HG03039 (cell line): ENCODE results near the gene NEB.
"Not testable (repeated sequence)": the region's sequence is repeated elsewhere in the genome, so short reads cannot be mapped to it uniquely, and the experiment has no call there.

Experiments used
- ATAC-seq: cut with Tn5 transposase; IDR thresholded peaks from one replicate; pipeline ENCODE4 v1.9.1; 2021; ENCODE audit warnings: mild to moderate bottlenecking, moderate library complexity; ENCODE audit not compliant: unreplicated experiment

NEB gene

DNA sequence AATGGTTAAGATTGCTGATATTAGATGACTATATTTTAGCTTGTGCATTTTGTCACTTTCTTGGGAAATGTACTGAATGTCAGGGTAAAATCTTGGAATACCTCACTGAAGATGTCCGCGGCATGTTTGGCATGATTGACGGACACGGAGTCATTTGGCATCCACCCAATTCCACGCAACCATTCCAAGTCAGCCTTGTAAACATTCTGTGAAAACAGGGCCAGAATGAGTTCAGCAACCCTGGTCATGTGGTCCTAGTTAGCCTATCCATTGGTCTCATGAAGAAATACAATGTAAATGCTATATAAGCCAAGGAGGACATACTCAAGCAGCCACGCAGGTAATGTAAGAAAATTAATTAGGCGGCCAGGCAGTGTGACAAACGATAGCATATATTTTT lies 165.1 kb downstream of the NEB start:
- ATAC-seq = no peak

GRCh38 chr2:151568501-151568900 lies 165.8 kb downstream of the NEB start:
- no peak for ATAC-seq

DNA sequence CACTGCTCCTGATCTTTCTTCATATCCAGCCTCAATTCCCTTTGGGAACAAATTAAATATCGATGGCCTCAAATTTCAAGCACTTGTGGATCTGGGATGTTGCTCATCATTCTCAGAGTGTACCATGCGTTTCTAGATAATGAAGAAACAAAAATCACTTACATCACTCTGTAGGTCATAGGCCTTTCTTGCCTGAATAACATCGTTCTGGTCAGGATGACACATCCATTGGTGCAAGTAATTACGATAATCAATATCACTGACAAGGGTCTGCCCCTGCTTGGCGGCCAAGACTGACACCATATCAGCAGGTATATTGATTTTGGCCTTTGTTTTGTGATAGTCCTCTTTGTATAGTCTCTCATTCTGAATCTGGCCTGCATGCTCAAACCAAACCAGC lies 167.3 kb downstream of the NEB start:
- ATAC-seq = no peak

- no peak for ATAC-seq
Observed at GRCh38 chr2:151562398-151562797, 171.9 kb downstream of the NEB start.

DNA sequence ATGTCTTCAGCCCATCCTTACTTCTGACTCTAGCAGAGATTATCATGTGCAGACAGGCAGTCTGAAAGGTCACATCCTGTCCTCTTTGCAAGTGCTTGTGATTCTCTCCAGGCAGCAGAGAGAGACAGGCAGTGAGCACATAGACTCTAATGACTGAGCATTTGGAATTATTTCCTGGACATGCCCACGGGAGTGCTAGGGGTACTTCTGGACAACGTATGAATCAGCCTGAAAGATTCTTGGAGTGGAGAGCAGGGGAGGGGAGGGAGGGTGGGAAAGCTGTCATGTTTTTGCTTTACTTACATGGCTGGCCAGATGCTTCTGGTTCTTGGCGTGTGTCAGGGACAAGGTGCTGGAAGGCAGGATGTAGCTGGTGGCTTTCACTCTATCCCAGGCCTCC lies 174.0 kb downstream of the NEB start:
- ATAC-seq = no peak

GRCh38 chr2:151559431-151559830 lies 174.8 kb downstream of the NEB start:
- not testable (repeated sequence) for ATAC-seq

DNA sequence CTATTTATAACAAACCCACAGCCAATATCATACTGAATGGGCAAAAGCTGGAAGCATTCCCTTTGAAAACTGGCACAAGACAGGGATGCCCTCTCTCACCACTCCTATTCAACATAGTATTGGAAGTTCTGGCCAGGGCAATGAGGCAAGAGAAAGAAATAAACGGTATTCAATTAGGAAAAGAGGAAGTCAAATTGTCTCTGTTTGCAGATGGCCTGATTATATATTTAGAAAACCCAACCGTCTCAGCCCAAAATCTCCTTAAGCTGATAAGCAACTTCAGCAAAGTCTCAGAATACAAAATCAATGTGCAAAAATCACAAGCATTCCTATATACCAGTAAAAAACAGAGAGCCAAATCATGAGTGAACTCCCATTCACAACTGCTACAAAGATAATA lies 176.4 kb downstream of the NEB start:
- ATAC-seq = not testable (repeated sequence)

DNA sequence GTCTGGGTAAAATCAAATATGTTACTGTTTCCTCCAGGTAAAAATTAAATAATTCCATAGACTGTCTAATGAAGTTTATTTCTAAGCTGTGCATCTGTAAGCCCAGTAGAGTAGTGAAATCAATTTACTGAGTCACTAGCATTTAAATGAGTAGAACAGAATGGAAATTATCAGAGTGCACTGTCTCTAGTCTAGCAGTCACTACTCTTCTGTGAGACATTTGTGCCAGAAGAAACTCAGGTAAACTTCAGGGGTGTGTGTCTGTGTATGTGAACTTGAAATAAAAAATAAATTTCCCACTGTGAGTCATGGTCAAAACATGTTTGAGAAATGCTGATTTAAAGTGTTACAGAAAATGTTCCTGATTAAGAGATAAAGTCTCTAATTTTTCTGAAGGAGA lies 178.2 kb downstream of the NEB start:
- no peak for ATAC-seq

DNA sequence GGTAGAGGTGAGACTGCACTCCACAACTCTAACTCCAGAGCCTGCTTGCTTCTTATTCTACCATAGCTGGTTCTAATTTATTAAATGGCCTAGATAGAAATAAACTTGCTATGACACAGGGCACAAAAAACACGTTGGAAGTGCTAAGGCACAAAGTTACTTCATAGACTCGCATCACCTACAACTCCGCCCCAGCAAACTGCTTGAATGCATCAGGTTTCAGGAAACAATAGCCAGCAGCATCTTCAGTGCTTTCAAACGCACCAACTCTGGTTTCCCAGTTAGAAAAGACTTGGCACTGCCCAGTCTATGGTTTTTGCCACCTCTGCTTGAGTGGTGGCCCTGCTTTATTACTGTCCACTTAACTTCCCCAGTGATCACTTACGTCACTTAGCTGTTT lies 182.0 kb downstream of the NEB start:
- no peak for ATAC-seq

DNA sequence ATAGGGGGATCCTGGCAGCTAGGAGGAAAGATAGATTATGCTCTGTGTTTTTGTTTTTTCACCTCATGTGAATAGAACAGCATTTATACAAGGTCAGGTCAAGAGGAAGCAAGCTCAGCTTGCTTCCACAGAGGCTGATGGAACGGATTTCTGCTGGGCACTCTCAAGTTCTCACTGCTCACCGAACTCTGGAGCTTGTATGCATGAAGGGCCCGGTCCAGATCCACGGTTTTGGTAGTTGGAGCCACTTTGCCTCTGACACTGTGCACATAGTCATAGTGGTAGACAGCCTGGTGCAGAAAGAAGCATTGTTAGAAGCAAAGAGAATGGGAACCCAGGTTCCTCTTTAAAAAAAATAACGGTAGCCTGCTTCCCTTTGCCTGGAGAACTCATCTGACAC lies 182.7 kb downstream of the NEB start:
- ATAC-seq = no peak

DNA sequence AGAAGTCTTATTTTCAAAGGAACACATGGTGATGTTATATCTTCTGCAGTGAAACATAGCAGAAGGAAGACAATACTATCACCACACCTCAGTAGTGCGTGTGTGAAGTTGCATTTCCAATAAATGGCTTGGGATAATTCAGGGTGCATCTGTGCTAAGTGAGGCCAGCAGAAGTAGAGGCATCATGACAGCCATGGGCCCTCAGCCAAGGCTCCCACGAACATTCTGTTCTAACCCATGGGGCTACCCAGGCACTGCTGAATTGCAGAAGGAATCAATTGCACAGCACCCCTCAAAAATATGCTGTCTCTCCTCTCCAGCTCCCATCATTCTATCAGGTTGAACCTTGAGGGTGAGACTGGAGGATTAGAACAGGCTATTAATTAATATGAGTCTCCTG lies 185.1 kb downstream of the NEB start:
- no peak for ATAC-seq

DNA sequence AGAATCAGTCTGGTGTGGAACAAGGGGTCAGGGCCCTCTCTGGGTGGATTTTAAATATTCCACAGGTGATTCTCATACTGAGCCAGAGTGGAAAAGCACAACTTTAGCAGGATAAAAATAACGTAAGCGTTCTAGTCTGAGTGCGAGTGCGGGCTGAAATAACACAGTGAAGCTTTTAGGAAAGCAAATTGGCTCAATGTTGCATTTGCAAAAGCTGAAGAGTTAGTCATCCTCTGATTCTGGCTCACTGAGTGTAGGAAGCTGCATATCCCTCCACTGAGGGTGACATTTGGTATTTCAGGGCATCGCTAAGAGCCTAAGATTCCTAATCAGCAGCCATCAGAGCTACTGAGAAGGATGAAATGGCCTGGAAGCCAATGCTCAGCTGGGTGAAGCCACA lies 189.8 kb downstream of the NEB start:
- no peak for ATAC-seq

DNA sequence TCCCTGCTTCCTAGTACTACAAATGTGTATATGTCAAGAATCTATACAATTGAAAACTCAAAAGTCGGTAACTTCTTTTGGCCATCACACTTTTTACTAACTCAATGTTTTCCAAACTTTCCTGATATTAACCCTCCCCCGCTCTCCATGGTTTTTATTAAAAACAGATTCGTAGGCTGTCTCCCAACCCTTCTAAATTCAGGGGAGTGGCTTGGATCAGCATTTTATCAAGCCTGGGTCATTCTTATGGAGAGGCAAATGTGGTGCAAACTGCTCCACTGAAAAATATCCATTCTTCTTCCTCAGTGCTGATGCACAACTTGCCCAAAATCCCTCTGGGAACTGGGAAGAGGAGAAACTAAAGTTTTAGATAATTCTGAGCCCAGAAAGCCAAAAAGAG lies 190.4 kb downstream of the NEB start:
- no peak for ATAC-seq

DNA sequence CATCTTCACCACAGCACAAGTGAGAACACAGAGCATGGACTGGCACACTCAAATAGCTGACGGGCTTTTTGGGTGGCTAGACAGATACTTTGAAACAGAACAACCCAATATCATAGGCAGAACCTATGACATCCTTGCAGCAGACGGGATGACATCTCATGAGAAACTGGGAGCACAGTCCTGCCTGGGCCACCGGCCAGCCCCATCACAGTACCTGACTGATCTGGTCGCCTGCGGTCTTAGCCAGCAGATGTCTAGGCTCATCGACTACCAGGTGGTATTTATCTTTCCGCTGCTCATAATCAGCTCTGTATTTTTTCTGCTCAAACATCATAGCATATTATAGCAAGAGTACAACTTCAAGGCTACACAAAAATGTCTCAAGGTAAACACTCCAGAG lies 200.3 kb downstream of the NEB start:
- no peak for ATAC-seq

DNA sequence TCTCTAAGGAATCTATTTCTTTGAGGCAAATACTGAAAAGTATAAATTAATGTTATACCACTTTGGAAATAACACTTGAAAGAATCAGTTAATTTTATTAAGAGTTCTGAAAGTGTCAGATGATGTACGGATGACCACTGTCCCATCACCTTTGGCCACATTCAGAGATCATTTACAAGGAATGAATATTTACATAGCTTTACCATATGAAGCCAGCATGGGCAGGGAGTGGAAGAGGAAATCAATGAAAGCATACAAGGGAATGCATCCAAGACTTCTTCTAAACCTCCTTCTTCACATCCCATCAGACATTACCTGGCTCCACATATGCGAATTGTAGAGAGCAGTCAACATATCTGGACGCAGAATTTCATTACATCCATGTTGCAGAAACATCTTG lies 201.1 kb downstream of the NEB start:
- no peak for ATAC-seq

DNA sequence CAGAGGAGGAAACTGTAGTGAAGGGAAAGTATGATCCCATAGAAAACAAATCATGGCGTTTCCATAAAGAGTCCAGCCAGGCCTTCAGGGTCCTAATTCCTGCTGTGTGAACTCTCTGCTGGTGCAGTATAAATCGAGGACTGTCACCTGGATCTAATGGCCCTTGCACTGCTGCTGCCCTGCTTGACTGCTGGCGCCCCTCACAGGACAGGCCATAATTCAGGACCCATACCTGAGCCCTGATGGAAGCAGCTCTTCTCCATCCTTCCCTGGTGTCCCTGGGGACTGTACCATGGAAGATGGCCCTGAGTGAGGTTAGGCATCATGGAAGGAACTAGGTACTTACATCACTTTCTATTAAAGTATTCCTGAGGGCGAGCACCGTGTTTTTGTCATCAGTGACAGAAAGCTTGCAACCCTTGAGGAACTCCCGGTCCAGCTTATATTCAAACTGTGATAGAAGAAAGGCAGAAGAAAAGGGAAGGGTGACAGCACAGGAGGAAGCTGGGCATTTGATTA lies 207.6 kb downstream of the NEB start:
- ATAC-seq = no peak

DNA sequence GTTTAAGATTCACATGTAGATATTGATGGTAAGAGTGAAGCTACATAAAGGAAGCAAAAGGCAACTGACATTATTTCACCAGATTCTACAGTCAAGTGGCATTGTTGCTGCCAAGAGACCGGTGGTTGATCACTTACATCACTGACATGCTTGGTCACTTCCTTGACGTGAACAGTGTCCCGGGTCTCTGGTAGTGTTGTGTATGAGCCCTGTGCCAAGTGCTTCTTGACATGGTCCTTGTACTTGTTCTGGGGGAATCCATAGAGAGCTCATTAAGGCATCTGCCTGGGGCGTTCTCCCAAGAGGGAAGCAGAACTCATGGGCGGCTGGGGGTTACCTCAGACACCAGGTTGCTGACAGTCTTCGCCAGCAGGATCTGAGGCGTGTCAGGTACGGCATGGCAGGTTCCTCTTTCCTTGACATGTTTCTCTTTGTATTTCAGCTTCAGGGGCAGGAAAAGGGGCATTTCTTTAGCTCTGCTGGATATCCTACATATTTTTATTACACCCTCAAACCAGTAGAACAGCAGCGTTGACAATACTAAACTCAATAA lies 208.4 kb downstream of the NEB start:
- ATAC-seq = no peak

DNA sequence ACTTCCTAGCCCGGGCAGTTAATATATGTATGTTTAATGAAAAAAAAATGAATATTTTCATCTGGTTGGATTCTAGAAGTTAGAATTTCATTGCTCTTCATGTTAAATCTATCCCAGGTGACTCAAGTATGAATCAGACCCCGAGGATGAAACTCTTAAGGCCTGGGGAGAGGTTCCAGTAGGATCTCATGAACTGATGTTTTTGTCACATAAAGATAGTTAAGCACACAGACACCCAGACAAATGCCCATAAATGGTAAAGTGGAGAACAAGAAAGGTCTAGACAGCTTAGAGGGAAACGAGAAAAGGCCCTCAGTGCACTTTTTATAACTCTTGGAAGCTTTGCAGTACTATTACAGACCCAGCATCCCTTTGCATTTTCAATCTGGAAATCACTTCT lies 210.4 kb downstream of the NEB start:
- no peak for ATAC-seq

- ATAC-seq = no peak
Observed at GRCh38 chr2:151522556-151522955, 211.7 kb downstream of the NEB start.

DNA sequence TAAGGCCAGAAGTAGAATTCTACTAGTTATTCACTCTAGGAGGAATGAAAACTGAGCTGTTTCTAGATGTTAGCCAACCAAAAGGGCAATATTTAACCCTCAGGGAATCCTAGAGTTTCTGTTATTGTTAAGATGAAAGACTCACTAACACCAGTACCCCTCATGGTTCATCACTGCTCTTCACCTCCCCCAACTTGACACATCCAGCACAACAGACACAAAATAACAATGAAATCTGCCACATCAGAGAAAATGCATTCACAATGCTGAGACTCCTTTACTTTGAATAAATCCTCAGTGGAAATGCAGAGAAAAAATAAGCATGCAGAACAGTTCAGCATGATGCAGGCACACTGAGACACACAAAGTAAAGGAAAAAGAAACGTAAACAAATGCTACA lies 213.3 kb downstream of the NEB start:
- no peak for ATAC-seq

DNA sequence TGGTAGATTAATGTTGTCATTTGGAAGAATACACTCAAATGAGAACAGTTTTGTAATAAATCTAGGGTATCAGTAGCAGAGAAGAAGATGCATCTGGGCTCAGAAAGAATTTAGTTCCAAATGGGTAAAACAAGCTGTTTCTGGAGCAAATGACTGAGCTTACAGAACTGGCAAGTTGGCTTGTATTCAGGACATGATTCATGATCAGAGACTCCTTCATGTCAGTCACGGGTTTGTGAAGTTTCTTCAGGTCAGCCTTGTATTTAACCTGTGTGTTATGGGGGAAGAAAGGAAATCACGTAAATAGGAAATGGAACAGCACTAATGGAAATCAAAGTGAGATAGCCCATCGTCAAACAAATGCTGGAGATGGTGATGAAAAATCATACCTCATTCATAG lies 215.5 kb downstream of the NEB start:
- ATAC-seq = no peak

GRCh38 chr2:151508519-151508918 lies 225.8 kb downstream of the NEB start:
- ATAC-seq = no peak

- no peak for ATAC-seq
Observed at GRCh38 chr2:151506170-151506569, 228.1 kb downstream of the NEB start.

GRCh38 chr2:151498178-151498577 lies 236.1 kb downstream of the NEB start:
- ATAC-seq = no peak
